GM19238 (cell line): ENCODE data around the gene MS4A12.
"Not testable (repeated sequence)": the region's sequence is repeated elsewhere in the genome, so short reads cannot be mapped to it uniquely, and the experiment has no call there.

Experiments
- DNase-seq: peaks from one replicate; pipeline ENCODE4 v3.0.0; 2011; ENCODE audit warnings: low spot score; ENCODE audit not compliant: insufficient read length

The MS4A12 gene

GRCh38 chr11:60512651-60513225, 20.2 kb downstream of the MS4A12 start:
- DNase-seq, result no peak

- no peak for DNase-seq
Measured at GRCh38 chr11:60513496-60514460, 21.2 kb downstream of the MS4A12 start.

- no peak for DNase-seq
Measured at GRCh38 chr11:60515144-60515855, 22.7 kb downstream of the MS4A12 start, which contains the start of gene MS4A13. Gene MS4A13, plus strand, starts transcription at chr11:60515392. Its CDS starts 2,692 bp downstream, at chr11:60518084.

- no peak for DNase-seq
Measured at GRCh38 chr11:60528465-60528864, 35.9 kb downstream of the MS4A12 start.

GRCh38 chr11:60528934-60529333, 36.4 kb downstream of the MS4A12 start:
- DNase-seq, result no peak

- no peak for DNase-seq
Measured at GRCh38 chr11:60530454-60531100, 38.0 kb downstream of the MS4A12 start.

- DNase-seq, result not testable (repeated sequence)
Measured at GRCh38 chr11:60532383-60532782, 39.8 kb downstream of the MS4A12 start.

- not testable (repeated sequence) for DNase-seq
Measured at GRCh38 chr11:60538627-60539026, 46.0 kb downstream of the MS4A12 start.

GRCh38 chr11:60544077-60544476, 51.5 kb downstream of the MS4A12 start:
- no peak for DNase-seq
